ENCODE data around the gene ADAM10. TPM values are rescaled to one million over a fixed set of nuclear protein-coding genes. Genes with fewer than 3 reads are reported as not detected.
"Not testable (repeated sequence)": the region's sequence is repeated elsewhere in the genome, so short reads cannot be mapped to it uniquely, and the experiment has no call there.

Gene ADAM10
- total RNA-seq, 2 experiments from 2014 or later, result 133 to 135 TPM

GRCh38 chr15:58771621-58772250 lies 22.2 kb upstream of the ADAM10 start:
- ChIA-PET POLR2A (interaction anchor here (0.9 to 3.1 kb wide), 7 partner anchors 13 to 227 kb away, joined by 3 to 28 read pairs (median 5); partner anchors contain the start of gene ADAM10), CTCF (interaction anchor here (0.9 to 2.9 kb wide), 13 partner anchors 13 to 544 kb away, joined by 3 to 32 read pairs (median 7); partner anchors contain the start of gene ADAM10)
- Mint-ChIP-seq H3K27ac (peak overlapping the region; percentile 82), H3K27me3 (ENCODE audit: low read depth) (no peaks in the 10 kb centered on the region), H3K36me3 (ENCODE audit: low read depth) (peaks cover 3% of the 10 kb centered on the region), H3K4me1 (ENCODE audit: low read depth) (peaks cover 14% of the 10 kb centered on the region), H3K4me3 (no peak overlapping the region), H3K9me3 (ENCODE audit: insufficient read depth) (no peaks in the 10 kb centered on the region)
- peak; percentile 7 for ATAC-seq
- DNase-seq, result peak; percentile 32

GRCh38 chr15:58770857-58771620 lies 21.5 kb upstream of the ADAM10 start, which contains the start of gene MINDY2:
TSS of gene MINDY2 (plus strand) at chr15:58771302. CDS start at chr15:58771396, 94 bp downstream.
- Mint-ChIP-seq H3K4me1 (ENCODE audit: low read depth) (peaks cover 14% of the 10 kb centered on the region), H3K9me3 (ENCODE audit: insufficient read depth) (no peaks in the 10 kb centered on the region), H3K27ac (peak within 1 kb of the TSS; percentile 88), H3K36me3 (ENCODE audit: low read depth) (peaks cover 3% of the 10 kb centered on the region), H3K4me3 (no peak within 1 kb of the TSS), H3K27me3 (ENCODE audit: low read depth) (no peaks in the 10 kb centered on the region)
- ChIA-PET CTCF (interaction anchor here (0.6 to 2.9 kb wide), 29 partner anchors 11 to 730 kb away, joined by 3 to 32 read pairs (median 4); partner anchors contain the start of gene ADAM10), POLR2A (interaction anchor here (0.6 to 3.1 kb wide), 14 partner anchors 9 to 254 kb away, joined by 3 to 28 read pairs (median 4); partner anchors contain the start of genes ADAM10 and SLTM)
- ATAC-seq, result peak; percentile 99
- peak; percentile 97 for DNase-seq

GRCh38 chr15:58770519-58770856 lies 21.0 kb upstream of the ADAM10 start:
- Mint-ChIP-seq H3K36me3 (ENCODE audit: low read depth) (peaks cover 3% of the 10 kb centered on the region), H3K4me1 (ENCODE audit: low read depth) (peaks cover 14% of the 10 kb centered on the region), H3K27me3 (ENCODE audit: low read depth) (no peaks in the 10 kb centered on the region), H3K4me3 (no peak overlapping the region), H3K27ac (peak overlapping the region; percentile 88), H3K9me3 (ENCODE audit: insufficient read depth) (no peaks in the 10 kb centered on the region)
- DNase-seq (peak; percentile 56), ATAC-seq (peak; percentile 24)
- ChIA-PET CTCF (interaction anchor here (0.6 to 2.9 kb wide), 28 partner anchors 10 to 731 kb away, joined by 3 to 32 read pairs (median 4); partner anchors contain the start of gene ADAM10), POLR2A (interaction anchor here (0.6 to 3.1 kb wide), 13 partner anchors 9 to 253 kb away, joined by 3 to 28 read pairs (median 4); partner anchors contain the start of genes ADAM10 and SLTM)

- ChIA-PET POLR2A (interaction anchor here (0.6 kb wide), 1 partner anchor 392 kb away, joined by 3 read pairs; no protein-coding TSS in a partner anchor), CTCF (interaction anchor here (1.2 kb wide), 1 partner anchor 499 kb away, joined by 3 read pairs; no protein-coding TSS in a partner anchor)
- peaks cover 14% of the 10 kb centered on the region for H3K4me1 Mint-ChIP-seq (ENCODE audit: low read depth)
- H3K9me3 Mint-ChIP-seq (ENCODE audit: insufficient read depth); H3K27me3 Mint-ChIP-seq (ENCODE audit: low read depth); H3K36me3 Mint-ChIP-seq (ENCODE audit: low read depth); H3K27ac Mint-ChIP-seq; ATAC-seq; DNase-seq; H3K4me3 Mint-ChIP-seq: not testable (repeated sequence)
Observed at GRCh38 chr15:58768601-58769004, 19.1 kb upstream of the ADAM10 start.

- Mint-ChIP-seq H3K27ac (no peak overlapping the region), H3K4me3 (no peak overlapping the region), H3K27me3 (ENCODE audit: low read depth) (no peaks in the 10 kb centered on the region), H3K4me1 (ENCODE audit: low read depth) (peaks cover 9% of the 10 kb centered on the region), H3K9me3 (ENCODE audit: insufficient read depth) (peaks cover 6% of the 10 kb centered on the region), H3K36me3 (ENCODE audit: low read depth) (peaks cover 3% of the 10 kb centered on the region)
- CTCF ChIA-PET, result no interaction called here
- DNase-seq (peak; percentile 12), ATAC-seq (no peak)
- POLR2A ChIA-PET, result no interaction called here
Observed at GRCh38 chr15:58766290-58766689, 16.8 kb upstream of the ADAM10 start.

GRCh38 chr15:58764468-58764867 lies 15.0 kb upstream of the ADAM10 start:
- DNase-seq, result no peak
- ChIA-PET CTCF (no interaction called here), POLR2A (interaction anchor here (0.6 kb wide), 1 partner anchor 304 kb away, joined by 3 read pairs; no protein-coding TSS in a partner anchor)
- Mint-ChIP-seq H3K9me3 (ENCODE audit: insufficient read depth) (peaks cover 6% of the 10 kb centered on the region), H3K27me3 (ENCODE audit: low read depth) (no peaks in the 10 kb centered on the region), H3K27ac (no peak overlapping the region), H3K4me1 (ENCODE audit: low read depth) (peaks cover 6% of the 10 kb centered on the region), H3K4me3 (no peak overlapping the region), H3K36me3 (ENCODE audit: low read depth) (peaks cover 3% of the 10 kb centered on the region)
- ATAC-seq, result no peak

- DNase-seq (no peak), ATAC-seq (no peak)
- peaks cover 2% of the 10 kb centered on the region for H3K27me3 Mint-ChIP-seq (ENCODE audit: low read depth)
- H3K36me3 Mint-ChIP-seq (ENCODE audit: low read depth), result peaks cover 3% of the 10 kb centered on the region
- POLR2A ChIA-PET, result no interaction called here
- peaks cover 6% of the 10 kb centered on the region for H3K4me1 Mint-ChIP-seq (ENCODE audit: low read depth)
- CTCF ChIA-PET, result interaction anchor here (1.4 kb wide), 1 partner anchor 13 kb away, joined by 7 read pairs; no protein-coding TSS in a partner anchor
- no peak overlapping the region for H3K27ac Mint-ChIP-seq
- peaks cover 6% of the 10 kb centered on the region for H3K9me3 Mint-ChIP-seq (ENCODE audit: insufficient read depth)
- H3K4me3 Mint-ChIP-seq, result no peak overlapping the region
Observed at GRCh38 chr15:58762731-58763130, 13.2 kb upstream of the ADAM10 start.

GRCh38 chr15:58762285-58762684 lies 12.8 kb upstream of the ADAM10 start:
- no peak overlapping the region for H3K4me3 Mint-ChIP-seq
- H3K9me3 Mint-ChIP-seq (ENCODE audit: insufficient read depth), result peaks cover 6% of the 10 kb centered on the region
- H3K36me3 Mint-ChIP-seq (ENCODE audit: low read depth), result peaks cover 3% of the 10 kb centered on the region
- DNase-seq (no peak), ATAC-seq (no peak)
- H3K4me1 Mint-ChIP-seq (ENCODE audit: low read depth), result peaks cover 6% of the 10 kb centered on the region
- H3K27ac Mint-ChIP-seq, result no peak overlapping the region
- H3K27me3 Mint-ChIP-seq (ENCODE audit: low read depth), result peaks cover 2% of the 10 kb centered on the region
- POLR2A ChIA-PET, result interaction anchor here (0.8 kb wide), 1 partner anchor 8 kb away, joined by 3 read pairs; the partner anchor contains the start of gene MINDY2
- CTCF ChIA-PET, result interaction anchor here (1.4 kb wide), 1 partner anchor 12 kb away, joined by 7 read pairs; no protein-coding TSS in a partner anchor

GRCh38 chr15:58761010-58761388 lies 11.5 kb upstream of the ADAM10 start:
- CTCF ChIA-PET, result interaction anchor here (1.1 to 3.5 kb wide), 7 partner anchors 9 to 1028 kb away, joined by 3 to 18 read pairs (median 8); partner anchors contain the start of genes ADAM10 and MINDY2
- POLR2A ChIA-PET, result interaction anchor here (0.8 kb wide), 1 partner anchor 10 kb away, joined by 3 read pairs; the partner anchor contains the start of gene MINDY2
- H3K36me3 Mint-ChIP-seq (ENCODE audit: low read depth), result peaks cover 3% of the 10 kb centered on the region
- no peak overlapping the region for H3K4me3 Mint-ChIP-seq
- peak; percentile 33 for DNase-seq
- H3K27ac Mint-ChIP-seq, result no peak overlapping the region
- peaks cover 6% of the 10 kb centered on the region for H3K9me3 Mint-ChIP-seq (ENCODE audit: insufficient read depth)
- H3K4me1 Mint-ChIP-seq (ENCODE audit: low read depth), result peaks cover 6% of the 10 kb centered on the region
- no peak for ATAC-seq
- H3K27me3 Mint-ChIP-seq (ENCODE audit: low read depth), result peaks cover 2% of the 10 kb centered on the region

GRCh38 chr15:58760385-58761009 lies 11.0 kb upstream of the ADAM10 start:
- ChIA-PET POLR2A (interaction anchor here (0.8 to 2.0 kb wide), 2 partner anchors 10 to 11 kb away, joined by 3 to 5 read pairs; partner anchors contain the start of genes ADAM10 and MINDY2), CTCF (interaction anchor here (1.1 to 3.5 kb wide), 7 partner anchors 10 to 1028 kb away, joined by 3 to 18 read pairs (median 8); partner anchors contain the start of genes ADAM10 and MINDY2)
- Mint-ChIP-seq H3K27ac (no peak overlapping the region), H3K4me1 (ENCODE audit: low read depth) (peaks cover 6% of the 10 kb centered on the region), H3K27me3 (ENCODE audit: low read depth) (peaks cover 2% of the 10 kb centered on the region), H3K9me3 (ENCODE audit: insufficient read depth) (peaks cover 6% of the 10 kb centered on the region), H3K4me3 (no peak overlapping the region), H3K36me3 (ENCODE audit: low read depth) (peaks cover 3% of the 10 kb centered on the region)
- ATAC-seq, result no peak
- no peak for DNase-seq

GRCh38 chr15:58758141-58758540 lies 8.6 kb upstream of the ADAM10 start:
- ATAC-seq (no peak), DNase-seq (no peak)
- Mint-ChIP-seq H3K4me3 (no peak overlapping the region), H3K36me3 (ENCODE audit: low read depth) (peaks cover 2% of the 10 kb centered on the region), H3K4me1 (ENCODE audit: low read depth) (peaks cover 6% of the 10 kb centered on the region), H3K27me3 (ENCODE audit: low read depth) (peaks cover 2% of the 10 kb centered on the region), H3K27ac (no peak overlapping the region), H3K9me3 (ENCODE audit: insufficient read depth) (no peaks in the 10 kb centered on the region)
- ChIA-PET CTCF (interaction anchor here (1.1 kb wide), 1 partner anchor 530 kb away, joined by 7 read pairs; no protein-coding TSS in a partner anchor), POLR2A (interaction anchor here (2.0 to 2.1 kb wide), 2 partner anchors 8 to 13 kb away, joined by 5 to 9 read pairs; partner anchors contain the start of genes ADAM10 and MINDY2)

Data from activated CD8-positive, alpha-beta T cell treated with anti-CD3 and anti-CD28 coated beads, Interleukin-2, amount 10 ng/mL, durations not matched to agents 7 days and 5 days (primary cell).